A549 (cell line): ENCODE measurements around the gene AKAP6.

Experiments
- CEBPB ChIP-seq, 2 experiments: fragments of >200 bp in 1 of 2; sonication (Bioruptor Twin) in 1 of 2; formaldehyde crosslinking in 1 of 2; IDR thresholded peaks; 2 replicates each; pipeline ENCODE4 v1.6.1; 2012 to 2016
- CHD2 ChIP-seq: fragments of 150-350 bp; IDR thresholded peaks from 2 replicates; pipeline ENCODE4 v1.6.1; 2014; ENCODE audit warnings: low read length; ENCODE audit not compliant: partially characterized antibody
- EHMT2 ChIP-seq: fragments of 200-600 bp; sonication (generic); IDR thresholded peaks from 2 replicates; pipeline ENCODE4 v1.6.1; 2016; ENCODE audit warnings: antibody characterized with exemption, low read depth, mild to moderate bottlenecking, moderate library complexity
- JUN ChIP-seq, 2 experiments: fragments of >200 bp; sonication (Bioruptor Twin); formaldehyde crosslinking; IDR thresholded peaks; 2 replicates in 1 of 2; 3 replicates in 1 of 2; pipeline ENCODE4 v1.6.1; 2016 to 2017
- JUNB ChIP-seq: fragments of >200 bp; sonication (Bioruptor Twin); formaldehyde crosslinking; IDR thresholded peaks from 2 replicates; pipeline ENCODE4 v1.6.1; 2016
- MAFK ChIP-seq: fragments of 450-650 bp; IDR thresholded peaks from 2 replicates; pipeline ENCODE4 v1.6.1; 2014; ENCODE audit not compliant: partially characterized antibody
- MAZ ChIP-seq: fragments of 150-350 bp; IDR thresholded peaks from 2 replicates; pipeline ENCODE4 v1.6.1; 2014; ENCODE audit warnings: antibody characterized with exemption, low read depth, low read length, borderline replicate concordance
- MYC ChIP-seq: IDR thresholded peaks from 2 replicates; pipeline ENCODE4 v1.6.1; 2012; ENCODE audit warnings: mild to moderate bottlenecking, inconsistent platforms, low read length, improper control_type of control experiment, borderline replicate concordance
- NFE2L2 ChIP-seq: fragments of 150-350 bp; conservative IDR thresholded peaks from 2 replicates; pipeline ENCODE4 v1.6.1; 2014; ENCODE audit warnings: low read length
- NPAS2 ChIP-seq: fragments of 250-450 bp; sonication (Bioruptor Pico); IDR thresholded peaks from 2 replicates; pipeline ENCODE4 v1.8.0; 2022; ENCODE audit warnings: mild to moderate bottlenecking, moderate library complexity, borderline replicate concordance
- SMC3 ChIP-seq: fragments of >200 bp; sonication (Bioruptor Twin); formaldehyde crosslinking; IDR thresholded peaks from 3 replicates; pipeline ENCODE4 v1.6.1; 2018; ENCODE audit warnings: inconsistent platforms
- TF ChIP-seq, protein P1 (sequence below): fragments of >200 bp; sonication (Bioruptor Twin); formaldehyde crosslinking; IDR thresholded peaks from 3 replicates; pipeline ENCODE4 v1.5.1; 2016
- TF ChIP-seq, protein P2 (sequence below): fragments of 450-650 bp; IDR thresholded peaks from 2 replicates; pipeline ENCODE4 v1.6.1; 2014; ENCODE audit warnings: antibody characterized with exemption
- TF ChIP-seq, protein P3 (sequence below): IDR thresholded peaks from 2 replicates; pipeline ENCODE4 v1.6.1; 2012

DNA sequence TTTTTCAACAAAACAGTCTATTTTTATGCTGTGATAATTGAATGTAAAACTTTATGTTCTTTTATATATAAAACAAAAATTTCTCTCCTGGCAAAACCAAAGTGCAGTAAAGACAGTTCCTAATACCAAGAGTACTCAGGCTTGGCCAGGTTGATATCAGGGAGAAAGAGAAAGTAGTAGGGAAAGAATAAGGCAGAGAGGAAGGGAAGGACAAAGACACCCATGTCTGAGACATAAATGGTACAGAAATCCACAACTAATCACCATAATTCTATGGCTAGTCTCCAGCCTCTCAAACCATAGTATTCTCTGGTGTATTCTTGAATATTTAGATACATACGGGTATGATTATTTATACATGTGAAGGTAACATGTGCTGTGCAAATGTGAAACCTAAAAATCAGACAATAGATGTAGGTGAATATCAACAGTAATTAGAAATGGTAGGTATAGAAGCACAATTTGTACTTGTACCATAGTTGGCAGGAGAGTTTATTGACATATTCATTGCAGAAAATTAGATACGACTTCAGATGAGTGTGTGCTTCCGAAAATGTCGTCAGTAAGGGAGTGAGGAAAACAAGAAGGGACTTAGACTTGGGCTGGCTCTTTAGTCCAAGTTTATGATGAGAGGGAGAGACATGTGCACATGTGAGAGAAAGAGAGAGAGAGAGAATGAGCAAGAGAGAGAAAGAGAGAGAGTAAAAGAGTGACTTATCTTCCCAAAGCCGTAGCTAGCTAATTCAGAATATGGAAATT lies 378.8 kb downstream of the AKAP6 start:
- TF ChIP-seq, protein P1, sequence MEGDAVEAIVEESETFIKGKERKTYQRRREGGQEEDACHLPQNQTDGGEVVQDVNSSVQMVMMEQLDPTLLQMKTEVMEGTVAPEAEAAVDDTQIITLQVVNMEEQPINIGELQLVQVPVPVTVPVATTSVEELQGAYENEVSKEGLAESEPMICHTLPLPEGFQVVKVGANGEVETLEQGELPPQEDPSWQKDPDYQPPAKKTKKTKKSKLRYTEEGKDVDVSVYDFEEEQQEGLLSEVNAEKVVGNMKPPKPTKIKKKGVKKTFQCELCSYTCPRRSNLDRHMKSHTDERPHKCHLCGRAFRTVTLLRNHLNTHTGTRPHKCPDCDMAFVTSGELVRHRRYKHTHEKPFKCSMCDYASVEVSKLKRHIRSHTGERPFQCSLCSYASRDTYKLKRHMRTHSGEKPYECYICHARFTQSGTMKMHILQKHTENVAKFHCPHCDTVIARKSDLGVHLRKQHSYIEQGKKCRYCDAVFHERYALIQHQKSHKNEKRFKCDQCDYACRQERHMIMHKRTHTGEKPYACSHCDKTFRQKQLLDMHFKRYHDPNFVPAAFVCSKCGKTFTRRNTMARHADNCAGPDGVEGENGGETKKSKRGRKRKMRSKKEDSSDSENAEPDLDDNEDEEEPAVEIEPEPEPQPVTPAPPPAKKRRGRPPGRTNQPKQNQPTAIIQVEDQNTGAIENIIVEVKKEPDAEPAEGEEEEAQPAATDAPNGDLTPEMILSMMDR = no peak
- TF ChIP-seq CEBPB (IDR thresholded peaks at IDR 0.05) (no peak), MAFK (no peak), JUN (IDR thresholded peaks at IDR 0.05) (no peak), MYC (no peak), JUNB (no peak), NPAS2 (CRISPR knock-in tag) (no peak), SMC3 (no peak), CHD2 (no peak), MAZ (no peak), NFE2L2 (no peak), EHMT2 (no peak)
- TF ChIP-seq, protein P2, sequence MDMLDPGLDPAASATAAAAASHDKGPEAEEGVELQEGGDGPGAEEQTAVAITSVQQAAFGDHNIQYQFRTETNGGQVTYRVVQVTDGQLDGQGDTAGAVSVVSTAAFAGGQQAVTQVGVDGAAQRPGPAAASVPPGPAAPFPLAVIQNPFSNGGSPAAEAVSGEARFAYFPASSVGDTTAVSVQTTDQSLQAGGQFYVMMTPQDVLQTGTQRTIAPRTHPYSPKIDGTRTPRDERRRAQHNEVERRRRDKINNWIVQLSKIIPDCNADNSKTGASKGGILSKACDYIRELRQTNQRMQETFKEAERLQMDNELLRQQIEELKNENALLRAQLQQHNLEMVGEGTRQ = no peak
- TF ChIP-seq, protein P3, sequence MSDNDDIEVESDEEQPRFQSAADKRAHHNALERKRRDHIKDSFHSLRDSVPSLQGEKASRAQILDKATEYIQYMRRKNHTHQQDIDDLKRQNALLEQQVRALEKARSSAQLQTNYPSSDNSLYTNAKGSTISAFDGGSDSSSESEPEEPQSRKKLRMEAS = no peak
